GM10847 (cell line): ENCODE data around the gene MAGEB3.

Experiments
- POLR2A ChIP-seq: IDR thresholded peaks from 2 replicates; pipeline ENCODE4 v1.6.1; 2011; ENCODE audit not compliant: insufficient read length; ENCODE audit errors: extremely low read depth

Gene MAGEB3

DNA sequence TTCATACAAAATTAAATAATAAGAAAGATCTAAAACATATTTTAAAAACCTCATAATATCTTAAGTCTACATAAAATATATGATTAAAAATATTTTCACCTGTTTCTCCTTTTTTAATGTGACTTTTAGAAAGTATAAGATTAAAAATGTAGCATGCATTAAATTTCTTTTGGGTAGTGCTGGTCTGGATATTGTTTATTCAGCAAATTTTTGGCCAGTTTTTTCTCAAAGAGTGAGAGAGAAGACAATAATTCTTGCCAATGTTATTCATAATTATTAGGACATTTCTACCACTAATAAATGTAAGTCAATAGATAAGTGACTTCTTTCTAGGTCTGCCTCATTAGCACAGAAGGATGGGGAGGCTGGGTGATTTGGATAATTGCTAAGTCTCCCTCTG, 30.6 kb downstream of the MAGEB3 start:
- no peak for TF ChIP-seq POLR2A

DNA sequence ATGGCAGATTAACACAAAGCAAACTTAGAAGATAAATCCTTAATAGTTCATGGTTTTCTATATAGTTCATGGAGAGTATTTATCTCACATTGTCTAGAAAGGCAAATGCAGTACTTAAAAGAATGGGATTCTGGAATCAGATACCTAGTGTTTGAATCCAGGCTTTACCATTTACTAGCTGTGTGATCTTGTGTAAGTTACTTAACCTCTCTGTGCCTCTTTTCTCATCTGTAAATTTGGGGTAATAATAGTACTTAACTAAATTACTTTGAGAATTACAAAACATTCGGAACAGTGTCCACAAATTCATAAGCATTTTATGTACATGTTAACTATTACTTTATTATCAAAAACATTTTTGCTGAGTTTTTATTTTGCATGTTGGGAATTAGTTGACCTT, 32.3 kb downstream of the MAGEB3 start:
- TF ChIP-seq POLR2A: no peak

DNA sequence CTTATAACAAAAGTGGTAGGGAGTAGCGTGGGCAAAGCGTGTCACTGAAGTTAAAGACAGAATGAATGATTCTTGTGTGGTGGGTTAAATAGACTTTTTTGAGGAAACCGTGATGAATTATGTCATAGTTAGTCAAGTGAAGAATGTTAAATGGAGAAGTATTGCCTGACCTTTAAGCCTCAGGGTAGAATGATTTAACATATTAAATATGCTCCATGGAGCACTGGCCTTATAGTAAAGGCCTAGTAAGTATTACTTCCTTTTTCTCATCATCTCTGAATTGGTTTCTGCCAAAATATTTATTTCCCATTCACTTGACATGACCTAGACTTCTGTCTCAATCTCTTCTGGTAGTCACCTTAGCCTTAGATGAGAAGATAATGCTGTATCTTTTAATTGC, 40.2 kb downstream of the MAGEB3 start:
- no peak for TF ChIP-seq POLR2A

DNA sequence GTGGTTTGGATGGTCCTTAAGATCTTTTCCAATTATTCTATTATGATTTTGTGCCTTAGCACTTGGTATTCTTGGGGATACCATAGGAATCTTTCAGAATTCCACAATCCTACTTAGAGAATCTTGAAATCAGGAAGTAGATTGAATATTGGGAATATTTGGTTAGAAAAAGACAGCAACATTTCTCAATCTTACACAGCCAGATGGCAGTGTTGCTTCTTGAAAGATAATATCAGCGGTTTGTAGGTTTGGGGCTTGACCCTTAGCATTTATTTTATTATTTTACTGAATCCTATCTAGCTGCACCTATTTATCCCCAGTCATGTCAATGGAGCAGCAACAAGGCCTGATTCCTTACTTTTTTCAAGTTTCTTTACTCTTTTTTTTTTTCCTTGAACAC, 45.0 kb downstream of the MAGEB3 start:
- TF ChIP-seq POLR2A: no peak

DNA sequence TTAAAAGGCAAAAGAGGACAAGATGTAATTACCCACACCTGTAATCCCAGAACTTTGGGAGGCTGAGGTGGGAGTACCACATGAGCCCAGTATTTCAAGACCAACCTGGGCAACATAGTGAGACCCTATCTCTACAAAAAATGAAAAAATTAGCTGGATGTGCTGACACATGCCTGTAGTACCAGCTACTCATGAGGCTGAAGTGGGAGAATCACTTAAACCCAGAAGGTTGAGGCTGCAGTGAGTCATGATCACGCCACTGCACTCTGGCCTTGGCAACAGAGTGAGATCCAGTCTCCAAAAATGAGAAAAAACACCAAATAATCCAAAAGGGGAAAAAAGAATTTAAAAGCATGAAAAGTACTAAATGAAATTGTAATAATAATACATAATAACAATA, 47.9 kb downstream of the MAGEB3 start:
- TF ChIP-seq POLR2A: no peak

DNA sequence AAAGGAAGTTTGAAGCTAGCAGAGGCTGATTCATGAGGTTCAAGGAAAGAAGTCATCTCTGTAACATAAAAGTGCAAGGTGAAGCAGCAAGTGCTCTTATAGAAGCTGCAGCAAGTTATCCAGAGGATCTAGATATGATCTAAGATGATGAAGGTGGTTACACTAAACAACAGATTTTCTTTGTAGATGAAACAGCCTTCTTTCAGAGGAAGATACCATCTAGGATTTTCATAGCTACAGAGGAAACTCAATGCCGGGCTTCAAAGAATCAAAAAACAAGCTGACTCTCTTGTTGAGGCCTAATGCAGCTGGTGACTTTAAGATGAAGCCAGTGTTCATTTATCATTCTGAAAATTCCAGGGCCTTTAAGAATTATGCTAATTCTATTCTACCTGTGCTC, 50.0 kb downstream of the MAGEB3 start:
- TF ChIP-seq POLR2A: no peak

DNA sequence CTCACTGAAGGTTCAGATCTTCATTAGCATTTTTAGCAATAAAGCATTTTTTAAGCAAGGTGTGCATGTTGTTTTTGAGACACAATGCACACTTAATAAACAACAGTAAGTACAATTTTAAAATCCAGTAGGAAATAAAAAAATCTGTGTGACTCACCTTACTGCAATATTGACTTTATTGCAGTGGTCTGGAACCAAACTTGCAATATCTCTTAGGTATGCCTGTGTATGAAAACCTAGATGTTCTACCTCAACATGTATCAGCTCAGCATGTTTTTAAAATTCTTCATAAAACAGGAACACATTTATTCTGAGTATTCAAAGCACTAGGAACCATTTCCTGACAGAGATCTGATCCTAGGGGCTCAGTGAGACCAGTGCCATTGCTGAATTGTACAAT, 52.1 kb downstream of the MAGEB3 start:
- TF ChIP-seq POLR2A: no peak

DNA sequence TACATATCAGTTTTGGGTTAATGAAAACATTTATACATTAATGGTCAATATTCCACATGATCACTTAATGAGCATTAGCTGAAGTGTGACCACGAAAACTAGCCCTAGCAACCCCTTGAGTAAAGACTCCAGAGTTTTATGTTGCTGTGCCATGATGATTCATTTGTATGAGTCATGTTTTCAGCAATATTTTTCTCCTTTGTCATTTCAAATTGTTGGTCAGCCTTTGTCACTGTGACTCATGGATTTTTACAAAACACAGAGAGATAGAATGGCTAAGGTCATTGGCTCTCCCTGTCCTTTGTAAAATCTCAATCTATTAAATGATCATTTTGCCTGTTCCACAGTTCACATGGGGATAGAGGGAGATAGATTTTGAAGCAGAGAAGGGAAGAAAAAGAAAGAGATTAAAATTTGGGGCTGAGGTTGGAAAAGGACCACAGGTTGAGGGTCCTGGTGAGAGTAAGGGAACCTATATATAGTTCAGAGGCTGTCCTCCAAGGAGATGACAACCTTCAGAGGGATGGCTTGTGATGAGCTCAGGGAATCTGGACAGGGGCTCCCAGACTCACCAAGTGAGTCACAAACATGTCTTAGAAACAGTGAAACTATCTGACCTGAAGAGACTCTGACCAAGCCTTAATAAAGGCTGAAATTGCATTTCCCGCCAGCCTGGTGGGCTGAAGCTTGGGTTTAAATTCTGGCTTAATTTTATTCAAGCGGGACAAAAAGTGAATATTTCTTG, 53.2 kb downstream of the MAGEB3 start:
- TF ChIP-seq POLR2A: no peak
